ENCODE data around the gene KLHL30. TPM values are rescaled to one million over a fixed set of nuclear protein-coding genes. Genes with fewer than 3 reads are reported as not detected.

Gene KLHL30
- polyA plus RNA-seq, 3 donors: 0.22 to 2.5 (median 1.0) TPM

DNA sequence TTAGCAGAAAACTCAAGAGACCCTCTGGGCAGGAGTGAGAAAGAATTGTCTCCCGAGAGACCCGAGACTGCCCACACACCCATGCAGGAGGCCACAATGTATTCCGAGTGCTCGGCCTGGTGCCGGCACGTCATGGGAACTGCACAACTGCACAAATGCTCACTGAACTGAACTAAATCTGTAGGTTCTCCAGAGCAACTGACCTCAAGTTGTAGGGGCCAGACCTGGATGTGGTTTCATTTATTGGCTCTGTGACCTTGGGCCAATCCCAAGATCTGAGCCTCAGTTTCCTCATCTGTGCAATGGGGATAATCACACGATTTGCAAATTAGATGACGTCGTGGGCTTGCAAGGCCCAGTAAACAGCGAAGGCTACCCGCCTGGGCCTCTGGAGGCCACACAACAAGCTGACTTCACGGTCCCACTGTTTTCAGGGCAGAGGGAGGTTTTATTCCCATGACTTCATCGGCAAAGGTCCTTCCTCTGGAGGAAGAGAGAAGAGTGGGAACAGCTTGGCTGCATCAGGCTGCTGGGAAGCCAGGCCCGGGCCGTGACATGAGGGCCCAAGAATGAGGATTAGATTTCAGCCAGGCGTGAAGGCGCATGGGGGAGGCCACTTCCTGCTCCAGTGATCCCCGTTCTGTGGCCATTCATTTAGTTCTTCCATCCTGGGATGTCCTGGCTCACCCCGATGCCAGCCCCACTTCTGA is 16.7 kb downstream of the KLHL30 start:
- WGBS, 3 donors: 64 to 83% (median 72%) methylated on average over 19 of the region's 19 CpGs
- H3K27ac ChIP-seq (ENCODE audit: low read depth, low read length): no peak overlapping the region

DNA sequence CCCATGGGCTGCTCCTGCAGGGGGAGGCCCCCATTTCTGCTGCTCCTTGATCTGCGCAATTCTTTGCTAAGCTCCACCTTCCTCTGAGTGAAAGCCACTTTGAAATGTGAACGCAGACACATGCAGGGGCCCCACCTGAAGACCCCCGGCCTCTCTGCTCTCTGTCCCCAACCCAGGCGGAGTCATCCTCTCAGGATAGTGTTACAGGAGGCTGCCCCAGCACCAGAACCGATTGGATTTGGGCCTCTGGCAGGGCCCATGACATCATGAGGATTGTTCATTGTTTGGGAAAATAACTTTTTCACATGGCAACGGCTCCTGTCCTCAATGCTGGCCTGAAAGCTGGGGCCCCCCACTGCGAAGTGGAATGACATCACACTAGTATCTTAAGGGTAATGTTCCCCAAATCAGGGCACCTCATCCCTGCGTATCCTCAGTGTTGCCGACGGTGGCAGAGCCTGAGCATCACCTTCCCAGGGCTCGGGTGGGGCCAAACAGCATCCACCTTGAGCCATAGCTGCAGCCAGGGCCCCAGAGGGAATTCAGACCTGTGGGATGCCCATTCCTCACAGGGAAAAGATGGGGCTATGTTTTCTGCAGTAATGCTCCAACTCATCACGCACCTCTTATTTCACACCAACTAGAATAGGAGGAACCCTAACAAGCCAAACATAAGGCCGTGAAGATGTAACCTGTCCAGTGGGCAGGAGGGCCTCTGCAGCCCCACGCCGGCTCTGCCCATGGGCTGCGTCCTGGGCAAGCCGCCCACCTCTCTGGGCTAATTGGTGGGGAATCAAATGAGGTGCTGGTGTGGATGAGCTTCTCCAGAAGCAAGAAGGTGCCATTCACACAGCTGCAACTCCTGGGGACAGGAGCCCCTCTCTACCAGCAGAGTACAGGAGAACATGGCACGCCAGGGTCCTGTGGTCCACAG is 17.6 kb downstream of the KLHL30 start:
- H3K27ac ChIP-seq (ENCODE audit: low read depth, low read length): no peak overlapping the region
- 80 to 83% (median 80%) methylated on average over 18 of the region's 18 CpGs for WGBS, 3 donors

DNA sequence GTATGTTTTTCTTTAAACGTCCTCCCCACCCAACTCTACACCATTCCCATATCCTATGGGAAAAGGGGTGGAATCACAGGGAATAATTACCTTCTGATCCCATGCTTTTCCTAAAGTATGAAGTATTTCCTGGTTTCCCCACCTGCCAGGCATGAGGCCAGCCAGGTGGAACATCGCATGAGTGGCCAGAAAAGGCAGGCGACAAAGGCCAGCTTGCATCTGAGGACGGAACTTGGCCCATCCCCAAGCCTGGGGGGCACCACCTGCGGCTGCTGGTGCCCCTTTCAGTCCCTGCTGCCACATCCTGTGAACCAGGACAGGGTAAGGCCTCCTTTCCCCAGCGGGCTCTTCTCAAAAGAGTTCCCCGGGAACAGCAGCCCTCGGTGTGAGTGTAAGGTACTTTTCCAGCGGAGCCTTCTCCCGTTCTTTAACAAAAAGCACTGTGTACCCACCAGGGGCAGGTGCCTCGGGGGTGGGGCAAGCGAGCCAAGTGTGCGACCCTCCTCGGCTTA is 19.1 kb downstream of the KLHL30 start:
- no peak overlapping the region for H3K27ac ChIP-seq (ENCODE audit: low read depth, low read length)
- WGBS, 3 donors: 72 to 83% (median 73%) methylated on average over 14 of the region's 14 CpGs

DNA sequence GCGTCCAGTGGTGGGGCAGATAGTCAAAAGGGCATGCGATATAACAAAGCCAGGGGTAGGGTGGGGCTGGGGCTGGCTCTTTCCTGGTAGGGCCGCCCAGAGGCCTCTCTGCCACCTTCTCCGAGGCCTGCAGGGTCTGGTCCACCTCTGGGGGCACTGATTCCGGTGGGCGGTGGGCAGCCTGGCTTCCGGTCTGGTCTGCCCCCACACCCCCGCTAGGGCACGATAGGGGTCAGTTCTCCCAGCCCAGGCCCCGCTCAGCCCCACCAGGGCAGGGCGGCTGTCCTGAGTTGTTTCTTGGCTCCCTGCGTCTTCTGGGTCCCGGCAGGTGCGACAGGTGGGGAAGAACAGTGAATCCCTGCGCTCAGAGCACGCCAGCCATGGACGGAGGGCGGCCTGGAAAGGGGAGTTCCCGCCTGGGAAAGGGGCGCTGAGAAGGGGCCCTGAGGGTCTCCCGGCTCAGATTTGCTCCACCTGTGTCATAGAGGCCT is 19.6 kb downstream of the KLHL30 start:
- no peak overlapping the region for H3K27ac ChIP-seq (ENCODE audit: low read depth, low read length)
- 51 to 77% (median 58%) methylated on average over 21 of the region's 21 CpGs for WGBS, 3 donors

DNA sequence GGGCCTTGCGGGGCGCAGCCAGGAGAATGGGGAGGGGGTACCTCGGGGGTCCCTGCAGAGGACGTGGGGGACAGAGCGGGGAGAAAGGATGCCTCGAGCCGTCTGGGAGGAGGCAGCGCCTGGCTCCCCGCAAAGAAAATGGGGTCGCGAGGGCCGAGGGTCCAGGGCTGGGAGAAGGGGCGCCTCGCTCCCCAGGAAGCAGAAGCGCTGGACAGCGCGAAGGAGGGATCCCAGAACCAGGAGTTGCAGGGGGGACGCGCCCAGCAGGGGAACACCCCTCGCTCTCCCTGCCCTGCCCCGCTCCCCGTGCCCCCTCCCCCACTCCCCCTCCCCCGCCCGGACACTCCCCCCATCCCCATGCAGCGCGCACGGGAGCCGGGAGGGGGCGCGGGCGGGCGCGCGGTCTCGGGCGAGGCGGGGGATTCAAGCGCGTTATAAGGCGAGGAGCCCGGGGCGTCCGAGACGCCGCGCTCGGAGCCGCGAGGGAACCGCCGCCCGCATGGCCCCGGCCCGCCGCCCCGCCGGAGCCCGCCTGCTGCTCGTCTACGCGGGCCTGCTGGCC is 20.1 kb downstream of the KLHL30 start, which contains the start of gene ERFE:
ERFE (plus strand) TSS at position 462 of the 562 bp plus-strand sequence; CDS start at position 500, 38 bp downstream.
- WGBS, 3 donors: 6 to 13% (median 8%) methylated on average over 16 to 58 of the region's 61 CpGs
- H3K27ac ChIP-seq (ENCODE audit: low read depth, low read length): no peak within 1 kb of the TSS

DNA sequence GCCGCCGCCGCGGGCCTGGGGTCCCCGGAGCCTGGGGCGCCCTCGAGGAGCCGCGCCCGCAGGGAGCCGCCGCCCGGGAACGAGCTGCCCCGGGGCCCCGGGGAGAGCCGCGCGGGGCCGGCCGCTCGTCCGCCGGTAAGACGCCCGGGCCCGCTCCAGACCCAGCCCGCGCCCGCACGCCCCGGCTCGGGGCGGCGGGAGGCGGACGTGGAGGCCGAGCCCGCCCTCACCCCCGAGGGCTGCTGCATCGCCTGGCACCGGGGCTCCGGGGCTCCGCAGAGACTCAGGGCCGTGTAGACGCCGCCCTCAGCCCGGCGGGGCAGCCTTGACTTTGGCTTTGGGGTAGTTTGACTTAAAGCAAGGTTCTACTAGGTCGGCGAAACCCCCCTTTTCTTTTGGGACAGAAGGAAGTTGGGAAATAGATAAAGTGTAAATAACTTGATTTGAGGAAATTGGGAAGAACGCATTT is 20.6 kb downstream of the KLHL30 start:
- H3K27ac ChIP-seq (ENCODE audit: low read depth, low read length): no peak overlapping the region
- whole genome bisulfite sequencing, 3 donors: 2 to 4% (median 2%) methylated on average over 32 to 52 of the region's 52 CpGs

DNA sequence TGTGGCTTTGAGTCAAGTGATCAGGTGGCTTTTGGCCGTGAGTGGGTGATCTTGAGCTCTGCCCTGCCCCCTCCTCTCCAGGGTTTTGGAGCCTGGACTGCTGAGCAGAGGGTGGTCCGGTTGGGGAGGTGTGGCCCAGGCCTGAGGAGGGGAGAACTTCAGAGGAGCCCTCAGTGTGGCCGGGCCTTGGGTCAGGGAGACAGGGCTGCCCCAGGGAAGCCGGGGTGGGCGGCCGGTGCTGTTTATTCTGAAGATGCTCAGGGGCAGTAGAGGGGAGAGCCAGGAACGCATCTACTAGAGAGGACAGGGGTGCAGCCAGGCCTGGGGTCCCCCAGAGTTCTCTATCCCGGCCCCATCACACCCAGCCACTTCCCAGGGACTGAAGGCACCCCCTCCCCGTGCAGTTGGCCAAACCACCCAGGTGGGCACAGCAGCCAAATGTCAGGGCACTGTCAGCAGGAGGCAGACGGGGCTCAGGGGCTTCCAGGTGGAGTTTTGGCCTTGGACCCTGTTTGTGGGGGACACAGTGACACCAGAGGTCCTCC is 21.3 kb downstream of the KLHL30 start:
- 41 to 67% (median 44%) methylated on average over 10 of the region's 10 CpGs for WGBS, 3 donors
- no peak overlapping the region for H3K27ac ChIP-seq (ENCODE audit: low read depth, low read length)

DNA sequence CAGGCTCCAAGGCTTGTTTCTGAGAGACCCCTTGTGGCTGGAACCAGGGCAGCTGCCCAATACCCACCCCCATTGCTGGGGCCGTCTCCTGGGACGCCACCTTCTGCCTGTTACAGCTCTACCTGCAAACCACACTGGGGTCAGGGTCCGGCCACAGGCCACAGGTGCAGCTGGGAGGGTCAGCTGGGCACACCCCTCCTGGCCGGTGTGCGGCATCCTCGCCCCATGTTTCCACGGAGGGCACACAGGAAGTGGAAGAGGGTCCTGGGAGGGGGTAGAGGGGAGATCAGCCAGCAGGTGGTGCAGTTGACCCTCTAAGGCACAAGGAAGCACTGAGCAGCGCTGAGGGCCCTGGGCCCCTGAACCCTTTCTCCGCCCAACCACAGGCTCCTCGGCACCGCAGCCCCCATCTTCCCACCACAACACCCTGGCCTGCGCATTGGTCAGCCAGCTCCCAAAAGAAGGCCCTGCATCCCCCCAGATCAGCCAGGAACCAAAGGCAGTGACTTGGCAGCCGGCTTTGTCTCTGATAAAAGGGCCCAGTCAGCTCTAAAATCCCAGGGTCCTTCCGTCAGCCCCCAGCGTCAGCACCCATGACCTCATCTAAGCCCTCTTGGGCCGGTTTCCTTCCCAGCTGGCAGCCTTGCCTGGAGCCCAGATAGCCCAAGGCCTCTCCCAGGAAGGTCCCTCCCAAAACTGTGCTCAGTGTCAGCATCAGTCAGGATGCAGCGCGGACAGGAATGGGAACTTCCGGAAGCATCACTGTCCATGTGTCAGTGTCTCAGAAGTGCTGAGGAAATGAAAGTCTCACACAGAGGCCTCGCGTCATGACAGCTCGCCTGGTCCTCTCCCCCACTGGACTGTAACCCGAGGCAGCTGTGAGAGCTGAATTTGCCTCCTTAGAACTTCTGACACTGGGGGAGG is 22.0 kb downstream of the KLHL30 start:
- 50 to 74% (median 60%) methylated on average over 20 to 23 of the region's 23 CpGs for WGBS, 3 donors
- no peak overlapping the region for H3K27ac ChIP-seq (ENCODE audit: low read depth, low read length)

DNA sequence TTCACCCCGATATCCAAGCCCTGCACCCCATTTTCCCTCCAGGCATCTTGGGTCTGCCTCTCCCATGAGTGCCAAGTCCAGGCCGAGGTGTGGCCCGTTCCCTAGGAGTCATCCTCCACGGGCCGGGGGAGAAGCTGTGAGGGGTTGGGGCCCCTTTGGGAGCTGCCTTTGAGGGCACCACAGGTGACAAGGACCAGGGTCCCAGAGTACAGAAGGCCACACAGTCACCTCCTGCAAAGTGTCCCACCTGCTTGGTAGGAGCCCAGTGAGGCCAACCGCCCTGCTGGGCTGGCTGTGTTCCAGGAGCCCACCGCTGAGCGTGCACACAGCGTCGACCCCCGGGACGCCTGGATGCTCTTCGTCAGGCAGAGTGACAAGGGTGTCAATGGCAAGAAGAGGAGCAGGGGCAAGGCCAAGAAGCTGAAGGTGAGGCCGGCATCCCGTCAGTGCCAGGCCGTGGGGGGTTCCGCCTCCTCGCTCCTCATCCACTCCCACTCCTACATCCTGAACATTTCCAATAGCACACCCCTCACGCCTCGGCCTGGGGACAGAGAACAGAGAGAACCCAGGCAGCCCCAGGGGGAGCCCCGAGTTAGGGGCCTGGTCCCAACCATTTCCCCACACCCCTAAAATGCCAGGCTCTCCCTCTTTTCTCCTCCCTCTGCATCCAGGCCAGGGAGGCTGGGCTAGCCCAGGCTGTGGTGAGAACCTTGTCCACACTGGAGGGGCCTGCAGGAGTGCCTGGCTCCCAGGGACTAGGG is 23.0 kb downstream of the KLHL30 start:
- 88 to 96% (median 89%) methylated on average over 18 to 21 of the region's 21 CpGs for WGBS, 3 donors
- no peak overlapping the region for H3K27ac ChIP-seq (ENCODE audit: low read depth, low read length)

DNA sequence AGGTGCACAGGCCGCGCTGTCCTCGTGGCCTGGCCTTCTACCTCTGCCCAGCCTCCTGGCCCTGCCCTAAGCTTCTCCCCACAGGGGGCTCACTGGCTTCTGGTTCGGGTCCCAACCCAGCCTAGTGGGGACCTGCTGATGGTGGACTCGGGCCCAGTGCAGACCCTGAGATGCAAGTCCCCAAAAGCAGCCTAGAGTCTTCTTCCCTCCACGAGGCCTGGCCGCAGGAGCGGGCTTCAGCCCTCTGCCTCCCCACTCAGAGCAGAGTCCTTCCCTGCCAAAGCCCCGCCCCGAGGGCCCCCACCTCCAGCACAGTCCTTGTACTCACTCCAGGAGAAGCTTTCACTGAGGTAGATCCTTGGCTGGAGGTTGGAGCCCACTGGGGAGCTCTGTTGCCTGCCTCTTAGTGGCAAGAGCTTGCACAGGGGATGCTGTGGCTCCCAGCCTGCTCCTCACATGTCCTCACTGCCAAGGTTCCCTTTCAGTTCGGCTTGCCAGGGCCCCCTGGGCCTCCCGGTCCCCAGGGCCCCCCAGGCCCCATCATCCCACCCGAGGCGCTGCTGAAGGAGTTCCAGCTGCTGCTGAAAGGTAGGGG is 23.9 kb downstream of the KLHL30 start:
- 84 to 90% (median 87%) methylated on average over 14 of the region's 14 CpGs for WGBS, 3 donors
- H3K27ac ChIP-seq (ENCODE audit: low read depth, low read length): no peak overlapping the region

DNA sequence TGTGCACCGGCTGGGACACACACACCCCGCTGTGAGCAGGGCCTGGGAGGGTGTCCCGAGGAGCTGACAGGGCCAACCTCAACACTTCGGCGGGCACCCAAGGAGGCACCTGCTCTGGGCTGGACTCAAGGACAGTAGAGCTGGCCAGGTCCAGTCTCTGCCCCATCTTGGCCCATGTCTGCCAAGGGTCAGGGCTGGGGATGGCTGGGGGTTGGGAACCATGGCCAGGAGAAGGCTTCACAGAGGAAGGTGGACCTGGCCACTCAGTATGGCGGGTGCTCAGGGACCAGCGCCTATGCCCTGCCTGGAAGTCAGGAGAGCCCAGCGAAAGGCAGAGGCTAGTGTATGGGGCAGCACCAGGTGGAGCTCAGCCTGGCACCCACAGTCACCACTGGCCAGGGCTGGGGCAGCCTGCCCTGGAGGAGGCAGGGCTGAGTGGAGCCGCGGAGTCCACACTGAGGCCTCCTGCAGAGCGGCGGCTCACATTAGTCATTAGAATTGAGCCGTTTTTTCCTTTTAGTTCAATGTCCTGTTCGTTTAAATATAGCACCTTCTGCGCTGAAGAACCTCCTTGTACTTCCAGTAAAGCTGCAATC is 24.5 kb downstream of the KLHL30 start:
- WGBS, 3 donors: 62 to 67% (median 67%) methylated on average over 15 of the region's 15 CpGs

DNA sequence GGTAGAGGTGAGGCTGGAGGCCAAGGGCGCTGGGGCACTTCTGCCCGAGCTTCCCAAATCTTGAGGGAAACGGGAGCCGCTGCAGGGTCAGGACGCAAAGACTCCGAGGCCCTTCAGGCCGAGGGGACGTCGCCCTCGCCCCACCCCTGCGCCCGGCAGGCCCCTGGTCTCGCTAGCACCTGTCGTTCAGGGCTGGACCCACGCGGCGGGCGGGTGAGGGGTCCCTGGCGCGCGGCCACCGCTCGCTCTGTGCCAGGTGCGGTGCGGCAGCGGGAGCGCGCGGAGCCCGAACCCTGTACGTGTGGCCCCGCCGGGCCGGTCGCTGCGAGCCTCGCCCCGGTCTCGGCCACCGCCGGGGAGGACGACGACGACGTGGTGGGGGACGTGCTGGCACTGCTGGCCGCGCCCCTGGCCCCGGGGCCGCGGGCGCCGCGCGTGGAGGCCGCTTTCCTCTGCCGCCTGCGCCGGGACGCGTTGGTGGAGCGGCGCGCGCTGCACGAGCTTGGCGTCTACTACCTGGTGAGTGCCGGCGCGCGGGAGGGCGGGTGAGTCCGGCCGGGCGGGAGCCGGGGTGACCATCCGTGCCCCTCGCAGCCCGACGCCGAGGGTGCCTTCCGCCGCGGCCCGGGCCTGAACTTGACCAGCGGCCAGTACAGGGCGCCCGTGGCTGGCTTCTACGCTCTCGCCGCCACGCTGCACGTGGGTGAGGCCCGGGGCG is 25.2 kb downstream of the KLHL30 start:
- 3 to 8% (median 4%) methylated on average over 69 to 95 of the region's 95 CpGs for WGBS, 3 donors
- no peak overlapping the region for H3K27ac ChIP-seq (ENCODE audit: low read depth, low read length)

More for the DNA sequence above, 24.5 kb downstream of the KLHL30 start:
- no peak overlapping the region for H3K27ac ChIP-seq (ENCODE audit: low read depth, low read length)

DNA sequence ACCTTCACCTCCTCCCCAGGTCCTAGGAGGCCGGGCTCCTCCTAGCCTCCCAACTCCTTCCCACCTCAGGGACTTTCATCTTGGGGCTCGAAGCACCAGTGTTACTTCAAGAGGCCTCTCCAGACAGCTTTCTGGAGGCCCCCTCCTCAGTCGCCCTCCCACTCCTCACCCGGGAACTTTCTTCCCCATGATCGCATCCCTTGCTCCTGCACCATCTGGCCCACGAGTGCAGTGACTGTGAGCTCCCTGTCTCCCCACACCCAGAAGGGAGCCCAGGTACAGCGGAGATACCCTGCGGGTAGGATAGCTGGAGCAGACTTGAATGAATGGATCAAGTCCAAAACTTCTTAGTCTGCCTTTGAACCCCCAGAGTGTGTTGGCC is 26.4 kb downstream of the KLHL30 start:
- 92 to 97% (median 96%) methylated on average over 8 of the region's 8 CpGs for WGBS, 3 donors
- no peak overlapping the region for H3K27ac ChIP-seq (ENCODE audit: low read depth, low read length)

DNA sequence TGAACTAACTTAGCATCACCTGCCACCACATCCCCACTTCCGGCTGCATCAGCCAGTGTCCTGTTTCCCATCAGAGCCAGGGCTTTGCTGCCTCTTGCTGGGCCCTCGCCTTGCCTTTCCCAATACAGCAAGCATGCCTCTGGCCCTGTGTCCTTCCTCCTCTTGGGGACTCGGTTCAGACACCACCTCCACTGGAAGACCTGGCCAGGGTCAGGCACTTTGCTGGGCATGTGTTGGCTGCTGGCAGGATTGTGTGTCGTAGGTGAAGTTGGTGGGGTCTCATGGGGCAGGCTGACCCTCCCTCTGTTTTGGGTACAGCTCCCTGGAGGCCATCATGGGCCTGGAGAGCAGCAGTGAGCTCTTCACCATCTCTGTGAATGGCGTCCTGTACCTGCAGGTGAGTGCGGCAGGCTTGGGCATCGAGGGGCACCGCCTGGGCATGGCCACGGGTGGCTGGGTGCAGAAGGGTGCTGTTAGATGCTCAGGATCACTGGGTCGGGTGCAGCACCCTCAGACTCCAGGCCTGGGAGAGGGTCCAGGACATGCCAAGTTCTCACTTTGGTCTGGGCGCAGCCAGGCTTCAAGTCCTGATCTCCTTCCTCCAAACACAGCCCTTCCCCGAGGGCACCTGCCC is 26.9 kb downstream of the KLHL30 start:
- WGBS, 3 donors: 90 to 95% (median 92%) methylated on average over 12 of the region's 12 CpGs
- H3K27ac ChIP-seq (ENCODE audit: low read depth, low read length): no peak overlapping the region

All from adipose tissue (tissue), 3 donors.